HK-2 (cell line): ENCODE measurements around the gene NADSYN1.

ENCODE experiments used
- DNase-seq: peaks from one replicate; pipeline ENCODE4 v3.0.0-alpha.2; 2018; ENCODE audit not compliant: unreplicated experiment

NADSYN1 gene

DNA sequence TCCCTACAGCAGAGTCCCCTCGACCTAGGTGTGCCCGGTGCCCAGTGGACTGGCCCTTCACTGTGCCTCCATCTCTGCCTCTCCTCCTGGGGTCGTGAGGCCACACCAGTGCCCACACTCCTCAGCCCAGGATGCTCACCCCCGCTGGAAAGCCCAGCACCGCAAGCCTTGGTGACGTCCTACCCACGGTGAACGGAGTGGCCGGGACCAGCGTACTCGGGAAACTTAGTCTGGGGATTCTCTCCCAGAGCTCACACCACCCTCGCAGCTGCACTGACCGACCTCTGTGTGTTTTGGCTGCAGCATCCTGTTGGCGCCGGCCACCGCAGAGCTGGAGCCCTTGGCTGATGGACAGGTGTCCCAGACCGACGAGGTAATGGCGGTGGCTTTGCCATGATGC is 38.5 kb downstream of the NADSYN1 start:
- no peak for DNase-seq

DNA sequence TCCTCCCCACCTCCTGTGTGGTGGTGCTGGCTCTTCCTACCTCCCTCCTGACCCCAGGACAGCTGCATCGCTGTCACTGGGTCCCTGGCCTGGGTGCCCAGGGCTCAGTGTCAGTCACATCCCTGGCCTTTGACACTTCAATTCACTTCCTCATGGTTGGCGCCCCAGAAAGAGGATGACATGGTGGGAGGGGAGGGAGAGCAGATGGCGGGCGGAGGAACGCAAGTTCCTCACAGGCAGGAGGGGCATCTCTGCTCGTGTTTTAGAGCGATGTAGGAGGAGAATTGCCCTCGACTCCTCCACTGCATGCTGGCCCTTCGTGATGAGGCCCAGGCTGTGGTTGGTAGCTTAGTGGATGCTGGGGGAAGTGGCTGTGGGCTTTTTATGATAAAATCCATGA is 38.9 kb downstream of the NADSYN1 start:
- no peak for DNase-seq

DNA sequence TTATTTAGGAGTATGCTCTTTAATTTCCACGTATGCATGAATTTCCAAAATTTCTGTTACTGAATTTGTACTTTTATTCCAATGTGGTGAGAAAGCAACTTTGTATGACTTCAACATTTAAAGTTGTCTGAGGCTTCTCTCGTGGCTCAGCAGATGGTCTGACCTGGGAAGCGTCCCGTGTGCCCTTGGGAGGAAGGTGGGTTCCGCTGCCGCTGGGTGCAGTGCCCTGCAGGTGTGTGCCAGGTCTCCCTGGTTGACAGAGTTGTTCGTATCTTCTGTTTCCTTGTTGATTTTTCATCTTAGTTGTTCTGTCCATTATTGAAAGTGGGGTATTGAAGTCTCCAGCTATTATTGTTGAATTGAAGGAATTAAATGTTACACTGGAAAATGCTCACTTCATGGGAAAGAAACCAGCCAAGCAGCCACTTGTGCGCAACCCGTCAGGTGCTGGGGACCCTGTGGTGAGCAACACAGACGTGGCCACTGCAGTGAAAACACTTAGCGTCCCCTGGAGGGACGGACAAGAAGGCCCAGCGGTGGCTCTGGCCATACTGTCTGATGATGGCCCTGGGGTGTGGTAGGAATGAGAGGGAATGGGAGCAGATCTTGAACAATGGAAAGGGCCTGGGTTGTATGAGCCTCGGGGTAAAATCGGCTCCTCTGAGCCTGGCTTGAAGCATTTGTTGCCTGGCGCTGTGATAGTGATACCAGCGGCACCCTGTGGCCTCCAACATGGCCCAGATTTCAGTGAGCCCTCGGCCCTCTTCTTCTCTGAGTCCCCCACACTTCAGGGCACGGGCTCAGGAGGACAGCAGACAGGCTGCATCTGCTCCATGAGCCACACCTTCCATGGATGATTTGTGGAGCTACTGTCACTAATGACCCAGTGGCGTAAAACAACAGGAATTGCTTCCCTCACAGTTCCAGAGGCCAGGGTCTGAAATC is 42.6 kb downstream of the NADSYN1 start:
- DNase-seq: no peak

DNA sequence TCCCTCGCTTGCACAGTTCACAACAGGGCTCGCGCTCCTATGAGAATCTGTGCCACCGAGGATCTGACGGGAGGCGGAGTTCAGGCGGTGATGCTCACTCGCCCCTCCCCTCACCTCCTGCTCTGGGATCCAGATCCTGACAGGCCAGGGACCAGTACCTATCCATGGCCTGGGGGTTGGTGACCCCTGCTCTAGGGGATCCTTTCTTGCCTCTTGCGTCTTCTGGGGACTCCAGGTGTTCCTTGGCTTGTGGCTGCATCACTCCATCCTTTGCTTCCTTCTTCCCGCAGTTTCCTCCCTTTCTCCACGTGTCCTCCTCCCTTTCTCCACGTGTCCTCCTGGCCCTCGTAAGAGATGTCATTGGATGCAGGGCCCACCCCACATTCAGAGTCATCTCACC is 43.4 kb downstream of the NADSYN1 start:
- no peak for DNase-seq

DNA sequence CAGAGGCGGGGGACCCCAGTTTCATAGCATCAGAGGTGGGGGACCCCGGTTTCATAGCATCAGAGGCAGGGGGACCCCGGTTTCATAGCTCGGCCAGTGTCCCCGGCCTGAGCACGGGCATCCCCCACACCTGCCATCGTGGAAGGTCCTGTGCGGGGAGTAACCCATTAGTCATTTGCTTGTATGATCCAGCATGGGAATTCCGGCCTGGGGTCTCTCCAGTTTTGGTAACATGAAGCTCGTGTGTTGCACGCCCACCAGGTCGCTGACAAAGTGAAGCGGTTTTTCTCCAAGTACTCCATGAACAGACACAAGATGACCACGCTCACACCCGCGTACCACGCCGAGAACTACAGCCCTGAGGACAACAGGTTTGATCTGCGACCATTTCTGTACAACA is 45.1 kb downstream of the NADSYN1 start:
- DNase-seq: no peak

GRCh38 chr11:71499125-71499524 is 46.1 kb downstream of the NADSYN1 start:
- DNase-seq: no peak

- no peak for DNase-seq
Measured at GRCh38 chr11:71499546-71499945, 46.5 kb downstream of the NADSYN1 start.

GRCh38 chr11:71500601-71501021 is 47.6 kb downstream of the NADSYN1 start:
- DNase-seq: no peak

- no peak for DNase-seq
Measured at GRCh38 chr11:71501071-71501985, 48.3 kb downstream of the NADSYN1 start.

GRCh38 chr11:71502026-71502425 is 49.0 kb downstream of the NADSYN1 start:
- no peak for DNase-seq

DNA sequence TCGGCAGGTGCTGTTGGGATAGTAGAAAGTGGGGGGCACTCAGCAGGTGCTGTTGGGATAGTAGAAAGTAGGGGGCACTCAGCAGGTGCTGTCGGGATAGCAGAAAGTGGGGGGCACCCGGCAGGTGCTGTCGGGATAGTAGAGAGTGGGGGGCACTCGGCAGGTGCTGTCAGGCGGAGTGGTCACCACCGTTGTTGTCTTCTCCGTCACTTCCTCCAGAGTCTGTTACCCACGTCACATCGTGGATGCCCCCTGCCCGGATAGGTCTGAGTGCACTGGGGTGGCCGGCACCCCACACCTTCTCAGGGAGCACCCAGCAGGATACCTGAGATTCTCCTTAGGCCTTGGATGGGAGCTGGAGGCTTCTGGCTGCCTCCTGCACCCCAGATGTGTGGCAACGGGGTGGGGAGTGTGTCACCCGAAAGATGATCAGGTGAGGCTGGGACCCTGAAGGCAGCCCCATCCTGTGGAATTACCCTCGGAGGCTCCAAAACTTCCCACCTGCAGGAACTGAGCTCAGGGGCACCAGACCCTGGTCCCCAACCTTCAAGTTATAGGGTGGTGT is 50.0 kb downstream of the NADSYN1 start:
- DNase-seq: no peak

DNA sequence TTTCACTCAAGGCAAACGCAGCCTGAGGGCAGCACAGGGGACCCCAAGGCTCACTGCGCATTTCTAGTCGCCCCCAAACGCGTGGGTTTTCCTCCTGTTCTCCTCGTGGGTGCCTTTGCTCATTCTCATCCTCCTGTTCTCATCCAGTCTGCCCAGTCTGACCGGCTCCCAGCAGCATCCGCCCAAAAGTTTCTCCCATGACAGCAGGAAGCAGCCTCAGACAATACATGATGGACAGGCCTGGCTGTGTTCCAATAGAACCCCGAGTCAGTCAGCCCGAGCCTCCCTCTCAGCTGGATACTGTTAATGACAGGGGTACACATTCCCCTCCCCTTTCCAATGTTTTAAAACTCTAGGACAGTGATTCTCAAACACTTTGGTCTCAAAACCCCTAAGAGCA is 51.5 kb downstream of the NADSYN1 start:
- no peak for DNase-seq

GRCh38 chr11:71505001-71505400 is 52.0 kb downstream of the NADSYN1 start:
- no peak for DNase-seq

GRCh38 chr11:71505781-71506180 is 52.8 kb downstream of the NADSYN1 start:
- no peak for DNase-seq

DNA sequence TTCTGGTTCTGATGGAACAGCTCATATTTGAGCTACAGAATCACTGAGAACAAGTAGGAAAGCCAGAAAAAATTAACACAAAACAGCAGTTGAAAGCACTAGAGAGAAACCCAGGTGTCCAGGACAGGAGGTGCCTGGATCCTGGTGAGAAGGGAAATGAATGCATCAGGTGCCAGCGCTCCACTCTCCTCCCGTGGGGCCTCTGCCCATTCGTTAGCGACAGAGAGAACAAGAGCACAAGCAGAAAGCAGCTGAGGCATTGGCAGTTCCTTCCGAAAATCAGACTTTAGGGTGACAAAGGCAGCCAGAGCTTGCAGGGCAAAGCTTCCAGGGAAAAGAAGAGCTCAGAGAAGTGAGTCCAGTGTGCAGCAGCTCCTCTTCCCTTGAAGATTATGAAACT is 54.1 kb downstream of the NADSYN1 start:
- no peak for DNase-seq

DNA sequence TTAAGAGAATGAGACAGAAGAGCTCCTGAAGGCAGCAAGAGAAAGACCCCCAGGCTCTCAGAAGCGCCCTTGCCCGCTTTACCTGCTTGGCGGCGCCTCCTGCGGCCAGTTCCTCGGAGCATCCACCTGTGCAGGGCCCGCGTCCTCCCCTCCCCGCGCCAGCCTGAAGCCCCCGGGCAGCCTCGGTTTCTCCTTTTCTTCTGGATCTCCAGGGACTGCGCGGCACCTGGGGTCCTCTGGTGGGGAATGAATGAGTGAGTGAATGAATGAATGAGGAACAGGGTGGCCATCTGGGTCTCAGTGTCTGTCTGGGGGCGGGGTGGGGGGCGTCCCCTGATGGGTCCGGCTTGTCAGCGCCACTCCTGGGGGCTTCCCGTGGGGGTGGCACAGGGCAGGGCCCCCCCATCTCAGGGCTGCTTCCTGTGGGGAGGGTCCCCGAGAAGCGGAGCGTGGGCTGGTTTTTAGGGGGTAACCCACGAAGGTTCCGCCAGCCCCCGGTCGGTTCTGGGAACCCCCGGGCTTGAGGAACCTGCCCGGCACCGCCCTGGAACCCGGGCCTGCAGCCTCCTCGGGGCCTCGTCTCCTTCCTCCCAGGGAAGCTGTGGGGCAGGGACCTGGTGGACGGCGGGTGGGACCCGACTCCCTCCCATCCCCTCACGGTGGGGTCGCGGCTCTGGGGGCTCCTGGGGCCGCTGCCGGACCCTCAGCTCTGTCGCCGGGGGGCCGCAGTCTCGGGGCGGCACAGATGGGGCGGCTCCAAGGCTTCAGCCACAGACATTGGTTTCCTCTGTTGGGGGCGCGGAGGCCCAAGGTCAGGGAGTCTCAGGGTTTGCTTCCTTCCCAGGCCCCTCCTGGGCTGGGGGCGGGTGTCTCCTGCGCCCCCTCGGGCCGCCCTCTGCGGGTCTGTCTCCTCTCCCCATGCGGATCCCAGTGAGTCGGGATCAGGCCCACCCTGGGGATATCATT is 65.8 kb downstream of the NADSYN1 start:
- no peak for DNase-seq

DNA sequence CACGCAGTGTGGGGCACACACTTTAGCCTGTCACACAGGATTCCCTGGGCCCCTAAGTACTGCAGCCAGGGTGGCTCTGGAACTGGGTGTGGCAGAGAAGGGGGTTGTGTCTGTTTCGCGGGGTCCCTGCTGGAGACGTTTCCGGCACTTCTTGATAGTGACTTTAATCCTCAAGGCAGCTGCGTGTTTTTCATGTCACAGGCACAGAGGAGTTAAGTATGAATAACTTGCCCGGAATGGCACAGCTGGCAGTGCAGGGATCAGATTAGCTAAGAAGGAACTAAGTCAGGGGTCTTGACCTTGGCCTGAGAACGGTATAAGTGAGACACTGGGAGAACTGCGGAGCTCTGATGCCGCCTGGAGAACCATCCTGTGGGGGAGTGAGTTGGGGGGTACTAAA is 66.5 kb downstream of the NADSYN1 start:
- no peak for DNase-seq

DNA sequence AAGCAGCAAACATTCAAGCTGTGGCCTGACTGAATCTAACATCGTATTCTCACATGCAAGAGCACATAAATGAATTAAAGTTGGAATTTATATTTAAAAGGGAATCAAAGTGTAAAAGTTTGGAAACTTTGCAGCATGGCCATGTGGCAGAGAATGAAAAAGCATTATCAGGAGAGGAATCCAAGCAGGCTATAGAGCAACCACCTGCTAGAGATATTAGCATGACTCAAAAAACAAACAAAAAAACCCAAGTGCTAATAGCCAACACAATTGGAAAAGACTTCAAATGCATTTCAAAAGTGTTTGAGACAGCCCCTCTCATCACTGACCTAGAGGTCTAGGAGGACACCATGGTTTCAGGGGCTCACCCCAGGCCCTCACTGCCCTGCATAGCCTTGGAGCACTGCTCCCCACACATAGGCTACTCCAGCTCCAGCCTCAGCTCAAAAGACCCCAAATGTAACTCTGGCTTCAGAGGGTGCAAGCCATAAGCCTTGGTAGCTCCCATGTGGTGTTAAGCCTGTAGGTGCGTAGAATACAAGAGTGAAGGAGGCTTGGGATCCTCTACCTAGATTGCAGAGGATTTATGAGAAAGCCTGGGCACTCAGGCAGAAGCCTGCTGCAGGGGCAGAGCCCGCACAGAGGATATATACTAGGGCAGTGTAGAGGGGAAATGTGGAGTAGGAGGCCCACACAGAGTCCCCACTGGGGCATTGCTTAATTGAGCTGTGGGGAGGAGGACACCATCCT is 72.4 kb downstream of the NADSYN1 start:
- DNase-seq: no peak

DNA sequence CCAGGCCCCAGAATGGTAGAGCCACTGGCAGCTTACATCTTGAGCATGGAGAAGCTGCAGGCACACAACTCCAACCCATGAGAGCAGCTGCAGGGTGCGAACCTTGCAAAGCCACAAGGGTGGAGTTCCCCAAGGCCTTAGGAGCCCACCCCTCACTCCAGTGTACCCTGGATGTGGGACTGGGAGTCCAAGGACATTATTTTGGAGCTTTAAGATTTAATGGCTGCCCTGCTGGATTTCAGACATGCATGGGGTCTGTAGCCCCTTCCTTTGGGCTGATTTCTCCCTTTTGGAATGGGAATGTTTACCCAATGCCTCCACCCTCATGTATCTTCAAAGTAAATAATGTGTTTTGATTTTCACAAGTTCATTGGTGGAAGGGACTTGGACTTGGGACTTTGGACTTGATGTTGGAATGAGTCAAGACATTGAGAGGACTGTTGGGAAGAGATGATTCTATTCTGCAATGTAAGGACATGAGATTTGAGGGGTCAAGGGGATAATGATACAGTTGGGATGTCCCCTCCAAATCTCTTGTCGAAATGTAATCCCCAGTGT is 73.0 kb downstream of the NADSYN1 start:
- no peak for DNase-seq
